Tibial nerve (tissue), 4 donors: ENCODE results near the gene SPAAR. TPM values are rescaled to one million over a fixed set of nuclear protein-coding genes. Genes with fewer than 3 reads are reported as not detected.

ENCODE experiments used
- DNase-seq, 2 donors: peaks; one replicate each; pipeline ENCODE4 v3.0.0-alpha.2; 2019; ENCODE audit warnings: low spot score in 2 of 2
- H3K27ac ChIP-seq, 4 donors: fragments of 200-600 bp; sonication (generic) in 3 of 4; one replicate each; pipeline ENCODE4 v1.5.1; 2017 to 2019; ENCODE audit warnings: mild to moderate bottlenecking in 1 of 4
- H3K27me3 ChIP-seq, 2 donors: fragments of 200-600 bp; sonication (generic) in 1 of 2; one replicate each; pipeline versions ENCODE4 v1.5.1 to v1.6.0; 2017 to 2019
- H3K36me3 ChIP-seq, 3 donors: fragments of 200-600 bp; sonication (generic); one replicate each; pipeline ENCODE4 v1.5.1; 2018 to 2019
- H3K4me1 ChIP-seq, 4 donors: fragments of 200-600 bp; sonication (generic) in 3 of 4; one replicate each; pipeline ENCODE4 v1.5.1; 2017 to 2019
- H3K4me3 ChIP-seq, 4 donors: fragments of 200-600 bp; sonication (generic) in 3 of 4; one replicate each; pipeline ENCODE4 v1.5.1; 2017 to 2019; ENCODE audit warnings: mild to moderate bottlenecking in 1 of 4, moderate library complexity in 1 of 4
- H3K9me3 ChIP-seq, 4 donors: fragments of 200-600 bp; sonication (generic) in 3 of 4; one replicate each; pipeline ENCODE4 v1.5.1; 2017 to 2019
- CTCF ChIP-seq, 5 experiments: fragments of 200-600 bp in 3 of 5; fragments of 450-650 bp in 2 of 5; sonication (generic) in 3 of 5; IDR thresholded peaks; one replicate each; pipeline ENCODE4 v1.5.1; 2016 to 2019; ENCODE audit warnings: antibody characterized with exemption in 5 of 5, mild to moderate bottlenecking in 3 of 5, moderate library complexity in 2 of 5
- EP300 ChIP-seq, 2 donors: sonication (generic); formaldehyde crosslinking; IDR thresholded peaks; one replicate each; pipeline ENCODE4 v1.6.1; 2017; ENCODE audit warnings: antibody characterized with exemption in 2 of 2, mild to moderate bottlenecking in 1 of 2
- POLR2A ChIP-seq, 2 donors: fragments of 450-650 bp; IDR thresholded peaks; one replicate each; pipeline ENCODE4 v1.6.1; 2017; ENCODE audit warnings: antibody characterized with exemption in 2 of 2, mild to moderate bottlenecking in 2 of 2, moderate library complexity in 2 of 2
- WGBS, 2 donors: methylation state at CpG; one replicate each; pipeline ENCODE4 v1.1.5; 2018; 5-methylcytosine and 5-hydroxymethylcytosine counted together
- total RNA-seq, 4 donors: library from RNA; depleted of rRNA; stranded (reverse); fragments of >200 nt; gene quantifications; one replicate each; pipeline ENCODE4 v1.1.0, GENCODE V29; 2016

SPAAR gene
- total RNA-seq, 4 donors from 2014 or later = 5.1 to 12.2 (median 7.7) TPM

GRCh38 chr9:35956651-35957050, 47.4 kb downstream of the SPAAR start:
- Histone ChIP-seq H3K4me3 (no peak overlapping the region), H3K27me3 (peaks cover 0 to 13% of the 10 kb centered on the region in 2 donors), H3K9me3 (no peaks in the 10 kb centered on the region), H3K27ac (no peak overlapping the region), H3K4me1 (peaks cover 0 to 3% (median 0%) of the 10 kb centered on the region in 4 donors), H3K36me3 (no peaks in the 10 kb centered on the region)
- TF ChIP-seq POLR2A (IDR thresholded peaks at IDR 0.05) = no peak
- TF ChIP-seq CTCF (IDR thresholded peaks at IDR 0.05) = no peak
- TF ChIP-seq EP300 (IDR thresholded peaks at IDR 0.05) = no peak
- DNase-seq = no peak
- WGBS, 2 donors = 72 to 79% methylated on average over 5 of the region's 5 CpGs

GRCh38 chr9:35958104-35958837, 49.0 kb downstream of the SPAAR start, which contains the start of gene OR2S2:
Gene OR2S2, minus strand, starts transcription at chr9:35958154. Its CDS starts 56 bp downstream, at chr9:35958098.
- no peak within 1 kb of the TSS for H3K27ac ChIP-seq
- TF ChIP-seq EP300 (IDR thresholded peaks at IDR 0.05) (no peak), POLR2A (IDR thresholded peaks at IDR 0.05) (no peak), CTCF (IDR thresholded peaks at IDR 0.05) (no peak)
- H3K27me3 ChIP-seq = peaks cover 0 to 13% of the 10 kb centered on the region in 2 donors
- H3K4me1 ChIP-seq = no peaks in the 10 kb centered on the region
- no peak within 1 kb of the TSS for H3K4me3 ChIP-seq
- WGBS, 2 donors = 84 to 87% methylated on average over 5 of the region's 5 CpGs
- H3K36me3 ChIP-seq = no peaks in the 10 kb centered on the region
- no peaks in the 10 kb centered on the region for H3K9me3 ChIP-seq
- DNase-seq = no peak

- TF ChIP-seq CTCF (IDR thresholded peaks at IDR 0.05) = no peak
- no peak for TF ChIP-seq POLR2A (IDR thresholded peaks at IDR 0.05)
- TF ChIP-seq EP300 (IDR thresholded peaks at IDR 0.05) = no peak
- no peaks in the 10 kb centered on the region for H3K9me3 ChIP-seq
- 45 to 50% methylated on average over 3 of the region's 3 CpGs for WGBS, 2 donors
- peaks cover 0 to 6% of the 10 kb centered on the region in 2 donors for H3K27me3 ChIP-seq
- H3K4me1 ChIP-seq = no peaks in the 10 kb centered on the region
- no peak overlapping the region for H3K4me3 ChIP-seq
- no peak overlapping the region for H3K27ac ChIP-seq
- H3K36me3 ChIP-seq = no peaks in the 10 kb centered on the region
- DNase-seq = no peak
Observed at GRCh38 chr9:35960039-35960655, 50.9 kb downstream of the SPAAR start.

Other genes starting within 250 kb of the SPAAR start
- gene ARHGEF39, start 244.3 kb upstream of the SPAAR start, total RNA-seq = 1 to 10 TPM in 2 of 4 donors, under 1 TPM in 1, not detected in 1; 0.20 to 4.8 (median 1.0) TPM
- gene CA9, start 235.6 kb upstream of the SPAAR start, total RNA-seq = under 1 TPM in 1 of 4 donors, not detected in 3; 0.84 TPM
- gene TPM2, start 219.6 kb upstream of the SPAAR start, total RNA-seq = 100 to 1,000 TPM; 229 to 350 (median 289) TPM
- gene TLN1, start 177.3 kb upstream of the SPAAR start, total RNA-seq = 100 to 1,000 TPM; 284 to 405 (median 350) TPM
- 10 to 100 TPM; 41.6 to 70.1 (median 53.5) TPM for gene CREB3, start 176.8 kb upstream of the SPAAR start, total RNA-seq
- gene GBA2, start 160.3 kb upstream of the SPAAR start, total RNA-seq = 10 to 100 TPM; 63.8 to 92.1 (median 66.1) TPM
- gene RGP1, start 160.2 kb upstream of the SPAAR start, total RNA-seq = 10 to 100 TPM; 18.6 to 21.3 (median 20.2) TPM
- not detected for gene MSMP, start 155.2 kb upstream of the SPAAR start, total RNA-seq
- gene NPR2, start 117.9 kb upstream of the SPAAR start, total RNA-seq = 10 to 100 TPM; 26.3 to 36.0 (median 32.4) TPM
- gene SPAG8, start 97.2 kb upstream of the SPAAR start, total RNA-seq = 1 to 10 TPM; 2.6 to 4.0 (median 3.5) TPM
- 10 to 100 TPM; 21.0 to 74.3 (median 35.9) TPM for gene HINT2, start 94.4 kb upstream of the SPAAR start, total RNA-seq
- not detected for gene FAM221B, start 80.8 kb upstream of the SPAAR start, total RNA-seq
- 10 to 100 TPM; 14.6 to 23.9 (median 20.1) TPM for gene TMEM8B, start 80.3 kb upstream of the SPAAR start, total RNA-seq
- not detected for gene OR13J1, start 39.1 kb upstream of the SPAAR start, total RNA-seq
- gene HRCT1, start 3.3 kb upstream of the SPAAR start, total RNA-seq = 10 to 100 TPM in 3 of 4 donors, 1 to 10 TPM in 1; 7.2 to 15.5 (median 12.0) TPM
- not detected for gene OR2S2, start 48.7 kb downstream of the SPAAR start, total RNA-seq
- gene RECK, start 127.4 kb downstream of the SPAAR start, total RNA-seq = 10 to 100 TPM; 15.6 to 24.1 (median 18.7) TPM
- 10 to 100 TPM; 18.1 to 26.4 (median 25.6) TPM for gene GLIPR2, start 227.2 kb downstream of the SPAAR start, total RNA-seq